ENCODE data around the gene CTNNBL1.
A peak's percentile ranks its signal among the peaks of the same experiment; 100 is the strongest.
"Not testable (repeated sequence)": the region's sequence is repeated elsewhere in the genome, so short reads cannot be mapped to it uniquely, and the experiment has no call there.

CTNNBL1 gene

GRCh38 chr20:37711001-37711400, 17.2 kb downstream of the CTNNBL1 start:
- TF ChIP-seq, protein P1, sequence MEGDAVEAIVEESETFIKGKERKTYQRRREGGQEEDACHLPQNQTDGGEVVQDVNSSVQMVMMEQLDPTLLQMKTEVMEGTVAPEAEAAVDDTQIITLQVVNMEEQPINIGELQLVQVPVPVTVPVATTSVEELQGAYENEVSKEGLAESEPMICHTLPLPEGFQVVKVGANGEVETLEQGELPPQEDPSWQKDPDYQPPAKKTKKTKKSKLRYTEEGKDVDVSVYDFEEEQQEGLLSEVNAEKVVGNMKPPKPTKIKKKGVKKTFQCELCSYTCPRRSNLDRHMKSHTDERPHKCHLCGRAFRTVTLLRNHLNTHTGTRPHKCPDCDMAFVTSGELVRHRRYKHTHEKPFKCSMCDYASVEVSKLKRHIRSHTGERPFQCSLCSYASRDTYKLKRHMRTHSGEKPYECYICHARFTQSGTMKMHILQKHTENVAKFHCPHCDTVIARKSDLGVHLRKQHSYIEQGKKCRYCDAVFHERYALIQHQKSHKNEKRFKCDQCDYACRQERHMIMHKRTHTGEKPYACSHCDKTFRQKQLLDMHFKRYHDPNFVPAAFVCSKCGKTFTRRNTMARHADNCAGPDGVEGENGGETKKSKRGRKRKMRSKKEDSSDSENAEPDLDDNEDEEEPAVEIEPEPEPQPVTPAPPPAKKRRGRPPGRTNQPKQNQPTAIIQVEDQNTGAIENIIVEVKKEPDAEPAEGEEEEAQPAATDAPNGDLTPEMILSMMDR (conservative IDR thresholded peaks at IDR 0.05; ENCODE audit: low read depth, low read length) = no peak
- no peak overlapping the region for H3K4me3 ChIP-seq (ENCODE audit: low read depth, low read length)
- peak; percentile 25 for DNase-seq (ENCODE audit: low read depth)

DNA sequence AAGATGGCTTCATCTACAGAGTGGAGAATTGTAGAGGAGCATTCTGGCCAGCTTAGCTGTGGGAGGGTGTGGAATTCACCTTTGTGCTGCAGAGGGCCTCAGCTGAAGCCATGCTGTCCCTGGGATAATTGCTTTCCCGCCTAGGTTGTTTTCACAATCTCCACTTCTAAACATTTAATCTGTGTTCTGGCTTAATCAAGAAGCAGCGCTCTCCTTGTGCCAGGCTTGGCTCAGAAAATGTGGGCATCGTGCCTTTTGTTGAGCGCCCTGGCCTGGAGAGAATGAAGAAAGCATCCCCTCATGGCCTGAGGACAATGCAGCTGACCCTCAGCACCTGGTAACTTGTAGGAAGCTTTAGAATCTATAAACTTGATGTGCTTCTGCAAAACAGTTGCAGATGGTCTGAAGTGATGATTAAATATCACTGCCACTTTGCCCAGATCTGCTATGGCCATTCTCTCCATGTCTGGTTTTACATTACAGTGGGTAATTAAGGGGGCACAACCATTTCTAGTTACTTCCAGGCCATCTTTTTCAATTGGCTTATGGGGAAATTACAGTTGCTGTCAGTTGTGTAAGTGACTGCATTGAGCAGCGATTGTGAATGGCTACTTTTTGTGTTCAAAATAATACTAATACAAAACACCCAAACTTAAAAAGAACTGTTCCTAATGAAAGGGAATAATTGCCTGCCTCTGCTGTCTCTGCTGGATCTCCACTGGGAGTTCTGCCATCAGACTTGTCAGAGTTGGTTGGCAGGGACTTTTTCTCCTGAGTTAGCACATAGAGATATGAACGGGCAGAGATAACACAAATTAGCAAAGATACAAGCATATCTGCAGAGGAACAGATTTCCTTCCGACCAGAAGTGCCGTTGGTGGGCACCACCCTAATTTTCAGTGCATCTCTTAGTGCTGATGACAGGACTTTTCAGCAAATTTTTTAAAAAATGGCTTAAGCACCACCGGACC, 18.4 kb downstream of the CTNNBL1 start:
- H3K4me3 ChIP-seq (ENCODE audit: low read depth, low read length) = no peak overlapping the region
- TF ChIP-seq, protein P1 (conservative IDR thresholded peaks at IDR 0.05; ENCODE audit: low read depth, low read length) = no peak
- DNase-seq (ENCODE audit: low read depth) = no peak

DNA sequence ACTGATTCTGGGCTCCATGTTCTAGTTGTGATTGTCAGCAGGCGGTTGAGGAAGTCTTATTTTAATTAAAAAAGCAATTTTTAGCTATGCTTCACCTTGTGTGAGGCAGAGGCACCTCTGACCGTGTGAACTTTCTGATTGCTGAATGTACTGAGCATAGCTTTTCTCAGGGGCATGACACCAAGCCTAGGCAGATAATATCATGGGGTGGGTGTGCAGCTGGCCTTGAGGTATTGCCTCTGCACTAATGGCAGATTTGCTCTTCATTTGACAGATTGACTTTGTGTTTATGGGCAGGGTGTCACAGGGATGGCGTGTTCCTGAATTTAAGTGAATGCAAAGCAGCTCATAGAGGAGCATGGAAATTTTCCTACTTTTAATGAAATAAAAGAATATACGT, 19.6 kb downstream of the CTNNBL1 start:
- TF ChIP-seq, protein P1 (conservative IDR thresholded peaks at IDR 0.05; ENCODE audit: low read depth, low read length) = no peak
- no peak for DNase-seq (ENCODE audit: low read depth)
- H3K4me3 ChIP-seq (ENCODE audit: low read depth, low read length) = no peak overlapping the region

GRCh38 chr20:37714978-37715672, 21.3 kb downstream of the CTNNBL1 start:
- TF ChIP-seq, protein P1 (conservative IDR thresholded peaks at IDR 0.05; ENCODE audit: low read depth, low read length) = no peak
- no peak overlapping the region for H3K4me3 ChIP-seq (ENCODE audit: low read depth, low read length)
- DNase-seq (ENCODE audit: low read depth) = peak; percentile 57

GRCh38 chr20:37721751-37722150, 27.9 kb downstream of the CTNNBL1 start:
- no peak for DNase-seq (ENCODE audit: low read depth)
- TF ChIP-seq, protein P1 (conservative IDR thresholded peaks at IDR 0.05; ENCODE audit: low read depth, low read length) = no peak
- no peak overlapping the region for H3K4me3 ChIP-seq (ENCODE audit: low read depth, low read length)

- H3K4me3 ChIP-seq (ENCODE audit: low read depth, low read length); DNase-seq (ENCODE audit: low read depth): not testable (repeated sequence)
Observed at GRCh38 chr20:37722312-37722711, 28.5 kb downstream of the CTNNBL1 start.

GRCh38 chr20:37723668-37724067, 29.8 kb downstream of the CTNNBL1 start:
- H3K4me3 ChIP-seq (ENCODE audit: low read depth, low read length) = no peak overlapping the region
- TF ChIP-seq, protein P1 (conservative IDR thresholded peaks at IDR 0.05; ENCODE audit: low read depth, low read length) = no peak
- no peak for DNase-seq (ENCODE audit: low read depth)

Measured in choroid plexus epithelial cell (primary cell).